GM12878 (cell line): ENCODE data around the gene CHD5. TPM values are rescaled to one million over a fixed set of nuclear protein-coding genes. Genes with fewer than 3 reads are reported as not detected.

ENCODE experiments used
- ATAC-seq: fragments of 200-7000 bp; cut with Tn5 transposase; 3 replicates; pipeline ENCODE4 v1.9.1; 2020; ENCODE audit warnings: mild to moderate bottlenecking, moderate library complexity
- BruUV-seq: library from RNA; stranded (reverse); fragments of 400-500 nt; replicated peaks from 2 replicates; lab custom pipeline; 2021; lab: Mats Ljungman, UMichigan
- CTCF ChIA-PET: fragments of 300-600 bp; sonication (Branson Sonifier 250); formaldehyde crosslinking; extraction: SDS; loops from one replicate; lab custom pipeline; 2021; ENCODE audit warnings: inconsistent platforms; lab: Yijun Ruan, JAX
- POLR2A ChIA-PET: fragments of 350-600 bp; formaldehyde crosslinking; extraction: SDS; loops from one replicate; lab custom pipeline; 2021; ENCODE audit warnings: inconsistent platforms; lab: Charles Lee
- RAD21 ChIA-PET: fragments of 300-600 bp; sonication (Branson Sonifier 250); formaldehyde crosslinking; loops from one replicate; lab custom pipeline; 2023; ENCODE audit warnings: antibody characterized with exemption; ENCODE audit not compliant: unreplicated experiment; lab: Charles Lee
- SMC1A ChIA-PET: fragments of 300-600 bp; sonication (Branson Sonifier 250); formaldehyde crosslinking; loops from one replicate; lab custom pipeline; 2023; ENCODE audit not compliant: unreplicated experiment, uncharacterized antibody; lab: Charles Lee
- DNase-seq: peaks from one replicate; pipeline ENCODE4 v3.0.0-alpha.2; 2011; ENCODE audit warnings: low read depth, low spot score
- FAIRE-seq: peaks from 3 replicates; lab custom pipeline; 2011; peaks lifted over from hg19 to GRCh38; lab: Jason Lieb, UNC
- H2AFZ ChIP-seq: 2 replicates; pipeline ENCODE4 v1.6.0; 2011; ENCODE audit warnings: low read depth, low read length, control low read depth; ENCODE audit not compliant: control insufficient read depth
- H3K27ac ChIP-seq: 2 replicates; pipeline ENCODE4 v1.5.1; 2011; ENCODE audit warnings: control low read depth; ENCODE audit not compliant: control insufficient read depth, insufficient read depth
- H3K27me3 ChIP-seq, 2 experiments: replicated peaks in 1 of 2; 2 replicates each; pipeline versions ENCODE4 v1.6.0 to v1.6.1; 2011; ENCODE audit warnings: low read length in 1 of 2; ENCODE audit not compliant: control insufficient read depth in 2 of 2, insufficient read depth in 2 of 2
- H3K36me3 ChIP-seq, 2 experiments: 2 replicates each; pipeline ENCODE4 v1.5.1; 2011; ENCODE audit warnings: low read length in 1 of 2; ENCODE audit not compliant: control insufficient read depth in 2 of 2, insufficient read depth in 2 of 2
- H3K4me1 ChIP-seq: 2 replicates; pipeline ENCODE4 v1.6.1; 2011; ENCODE audit warnings: mild to moderate bottlenecking, low read length, moderate library complexity, mixed read lengths; ENCODE audit not compliant: control insufficient read depth, insufficient read depth
- H3K4me2 ChIP-seq: 2 replicates; pipeline ENCODE4 v1.6.0; 2011; ENCODE audit warnings: control low read depth; ENCODE audit not compliant: control insufficient read depth, insufficient read depth
- H3K4me3 ChIP-seq: fragments of 200-600 bp; sonication (generic); 2 replicates; pipeline ENCODE4 v1.5.1; 2016
- H3K79me2 ChIP-seq: 2 replicates; pipeline ENCODE4 v1.6.0; 2011; ENCODE audit warnings: low read length; ENCODE audit not compliant: control insufficient read depth, insufficient read depth
- H3K9ac ChIP-seq: 2 replicates; pipeline ENCODE4 v1.8.0; 2011; ENCODE audit warnings: low read length, control low read depth, mixed read lengths; ENCODE audit not compliant: control insufficient read depth, insufficient read depth
- H3K9me3 ChIP-seq: replicated peaks from 3 replicates; pipeline ENCODE4 v1.5.1; 2011; ENCODE audit warnings: mild to moderate bottlenecking, low read length; ENCODE audit not compliant: control insufficient read depth, insufficient read depth
- H4K20me1 ChIP-seq: 2 replicates; pipeline ENCODE4 v1.6.0; 2011; ENCODE audit not compliant: control insufficient read depth, insufficient read depth
- CBX5 ChIP-seq: sonication (generic); IDR thresholded peaks from 2 replicates; pipeline ENCODE4 v1.6.1; 2016; ENCODE audit warnings: low read depth, moderate library complexity, mild to moderate bottlenecking, inconsistent platforms
- EED ChIP-seq: sonication (generic); IDR thresholded peaks from 2 replicates; pipeline ENCODE4 v1.6.1; 2016; ENCODE audit warnings: antibody characterized with exemption, low read depth
- IRF3 ChIP-seq: fragments of 450-650 bp; IDR thresholded peaks from 2 replicates; pipeline ENCODE4 v1.6.1; 2014; ENCODE audit warnings: mild to moderate bottlenecking
- MTA3 ChIP-seq: IDR thresholded peaks from 2 replicates; pipeline ENCODE4 v1.6.1; 2012; ENCODE audit warnings: low read length, inconsistent platforms, borderline replicate concordance
- NFXL1 ChIP-seq: fragments of 450-650 bp; IDR thresholded peaks from 2 replicates; pipeline ENCODE4 v1.6.1; 2017; ENCODE audit warnings: antibody characterized with exemption, mild to moderate bottlenecking, borderline replicate concordance
- NR2C2 ChIP-seq: IDR thresholded peaks from 2 replicates; pipeline ENCODE4 v1.6.1; 2011; ENCODE audit warnings: borderline replicate concordance, low read depth; ENCODE audit not compliant: control insufficient read depth, insufficient read length
- PML ChIP-seq: IDR thresholded peaks from 2 replicates; pipeline ENCODE4 v1.6.1; 2012; ENCODE audit warnings: low read length, inconsistent platforms
- POLR2AphosphoS2 ChIP-seq: IDR thresholded peaks from 2 replicates; pipeline ENCODE4 v1.6.1; 2011; ENCODE audit warnings: low read depth, mild to moderate bottlenecking, low read length, improper control_type of control experiment, moderate library complexity
- RB1 ChIP-seq: fragments of 450-650 bp; formaldehyde crosslinking; IDR thresholded peaks from 2 replicates; pipeline ENCODE4 v1.6.1; 2017; ENCODE audit warnings: mild to moderate bottlenecking, borderline replicate concordance
- STAT1 ChIP-seq: fragments of 450-650 bp; conservative IDR thresholded peaks from 2 replicates; pipeline ENCODE4 v1.6.1; 2014; ENCODE audit warnings: antibody characterized with exemption, mild to moderate bottlenecking
- YY1 ChIP-seq: IDR thresholded peaks from 2 replicates; pipeline ENCODE4 v1.6.1; 2011; ENCODE audit warnings: low read depth, mild to moderate bottlenecking, low read length
- ZNF384 ChIP-seq: IDR thresholded peaks from 2 replicates; pipeline ENCODE4 v1.6.1; 2012; ENCODE audit warnings: low read depth, mild to moderate bottlenecking, low read length, improper control_type of control experiment, borderline replicate concordance
- WGBS: methylation state at CpG from one replicate; pipeline ENCODE4 v1.1.6; 2016; ENCODE audit warnings: low lambda C conversion rate; ENCODE audit not compliant: insufficient replicate concordance, insufficient coverage; ENCODE audit errors: missing lambda C conversion rate; 5-methylcytosine and 5-hydroxymethylcytosine counted together
- in situ Hi-C: fragments of 300-500 bp; cut with MboI; formaldehyde crosslinking; loops from 9 replicates; pipeline ENCODE4 v1.14.3; 2018; ENCODE audit warnings: mixed read lengths
- intact Hi-C: fragments of 100-400 bp; cut with micrococcal nuclease; formaldehyde crosslinking; loops from one replicate; pipeline ENCODE4 v1.14.2; 2022; ENCODE audit not compliant: unreplicated experiment
- polyA plus RNA-seq, 11 experiments: library from polyadenylated mRNA; depleted of rRNA in 4 of 11; unstranded in 6 of 11; stranded (reverse) in 5 of 11; fragments of >200 nt; fragmentation: Nextera tagmentation in 4 of 11; fragmentation: Illumina TruSeq in 1 of 11; extraction: Ambion mirVana in 4 of 11; extraction: Trizol in 1 of 11; gene quantifications; 1 replicate in 1 of 11; 2 replicates in 10 of 11; pipeline versions ENCODE4 v1.2.1 to v1.2.3, GENCODE V29; 2011 to 2016; ENCODE audit warnings: inconsistent platforms in 2 of 11, missing spikeins in 2 of 11, low read depth in 1 of 11
- total RNA-seq, 4 experiments: library from RNA; depleted of rRNA in 3 of 4; stranded (reverse); fragments of >200 nt in 3 of 4; fragmentation: Illumina TruSeq in 1 of 4; extraction: Trizol in 1 of 4; gene quantifications; 2 replicates each; pipeline versions ENCODE4 v1.2.1 to v1.2.3, GENCODE V29; 2013 to 2021
- TF ChIP-seq, protein P1 (sequence below): IDR thresholded peaks from 2 replicates; pipeline ENCODE4 v1.6.1; 2012; ENCODE audit warnings: low read depth, low read length, improper control_type of control experiment

Gene CHD5
- total and polyA plus RNA-seq, 10 of the 15 experiments (the other 5 are each of a cell fraction or from before 2014, with no cell fraction given) = 0.03 to 0.49 (median 0.13) TPM; not detected in 3

GRCh38 chr1:6110326-6110725 lies 69.8 kb downstream of the CHD5 start (continued):
- TF ChIP-seq STAT1 (no peak), MTA3 (no peak), PML (no peak), ZNF384 (no peak), POLR2AphosphoS2 (no peak), CBX5 (no peak), YY1 (no peak), NR2C2 (no peak), IRF3 (no peak), RB1 (no peak)
- TF ChIP-seq, protein P1, sequence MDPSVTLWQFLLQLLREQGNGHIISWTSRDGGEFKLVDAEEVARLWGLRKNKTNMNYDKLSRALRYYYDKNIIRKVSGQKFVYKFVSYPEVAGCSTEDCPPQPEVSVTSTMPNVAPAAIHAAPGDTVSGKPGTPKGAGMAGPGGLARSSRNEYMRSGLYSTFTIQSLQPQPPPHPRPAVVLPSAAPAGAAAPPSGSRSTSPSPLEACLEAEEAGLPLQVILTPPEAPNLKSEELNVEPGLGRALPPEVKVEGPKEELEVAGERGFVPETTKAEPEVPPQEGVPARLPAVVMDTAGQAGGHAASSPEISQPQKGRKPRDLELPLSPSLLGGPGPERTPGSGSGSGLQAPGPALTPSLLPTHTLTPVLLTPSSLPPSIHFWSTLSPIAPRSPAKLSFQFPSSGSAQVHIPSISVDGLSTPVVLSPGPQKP = no peak
- TF ChIP-seq, all 136 proteins: peak for 0

- RAD21 ChIA-PET = no interaction called here
- in situ Hi-C loops (no loop called here), intact Hi-C loops (loop anchor here (2.0 kb wide), 1 partner anchor 137 kb away; no protein-coding TSS in a partner anchor)
- H4K20me1 ChIP-seq = no peaks in the 10 kb centered on the region
- no peak overlapping the region for H3K4me2 ChIP-seq
- FAIRE-seq (no peak), DNase-seq (no peak), ATAC-seq (no peak)
- H3K27ac ChIP-seq = no peak overlapping the region
- H3K9ac ChIP-seq = no peak overlapping the region
- 67% methylated on average over 21 of the region's 24 CpGs for whole genome bisulfite sequencing
- no peaks in the 10 kb centered on the region for H3K27me3 ChIP-seq
- no peaks in the 10 kb centered on the region for H3K9me3 ChIP-seq
- TF ChIP-seq NFXL1 (no peak), EED (no peak)
- TF ChIP-seq, all 136 proteins: peak for 0
- H3K4me1 ChIP-seq = no peaks in the 10 kb centered on the region
- H3K36me3 ChIP-seq = no peaks in the 10 kb centered on the region
- SMC1A ChIA-PET = no interaction called here
- H3K79me2 ChIP-seq = no peaks in the 10 kb centered on the region
- CTCF ChIA-PET = interaction anchor here (0.5 kb wide), 1 partner anchor 314 kb away, joined by 3 read pairs; no protein-coding TSS in a partner anchor
- no peak overlapping the region for H3K4me3 ChIP-seq
- POLR2A ChIA-PET = no interaction called here
- BruUV-seq = no TSS peak
- no peak overlapping the region for H2AFZ ChIP-seq
Measured at GRCh38 chr1:6109688-6110087, 70.4 kb downstream of the CHD5 start.
